Measurements from ENCODE around the gene AMDHD1.

AMDHD1 gene

GRCh38 chr12:95943330-95943842, at the start of gene AMDHD1:
Gene AMDHD1, plus strand, starts transcription at chr12:95943331. Its CDS starts 68 bp downstream, at chr12:95943399.
- DNase-seq, result no peak

GRCh38 chr12:95896846-95897245, 46.3 kb upstream of the AMDHD1 start:
- DNase-seq, result no peak

- no peak for DNase-seq
These were observed 45.0 kb upstream of the AMDHD1 start for GRCh38 chr12:95898081-95898480.

GRCh38 chr12:95908573-95908972, 34.6 kb upstream of the AMDHD1 start:
- no peak for DNase-seq

- DNase-seq, result no peak
These were observed 33.3 kb upstream of the AMDHD1 start for GRCh38 chr12:95909871-95910270.

- no peak for DNase-seq
These were observed 24.7 kb upstream of the AMDHD1 start for GRCh38 chr12:95918194-95918993.

GRCh38 chr12:95919110-95919509, 24.0 kb upstream of the AMDHD1 start:
- no peak for DNase-seq

GRCh38 chr12:95922231-95922630, 20.9 kb upstream of the AMDHD1 start:
- no peak for DNase-seq

GRCh38 chr12:95940514-95940913, 2.6 kb upstream of the AMDHD1 start:
- no peak for DNase-seq

GRCh38 chr12:95942101-95942523, 1.0 kb upstream of the AMDHD1 start:
- no peak for DNase-seq

- no peak for DNase-seq
These were observed 404 bp upstream of the AMDHD1 start, which contains the start of gene CCDC38 for GRCh38 chr12:95942524-95943329. Gene CCDC38, minus strand, starts transcription at chr12:95942614. Its CDS starts 6,105 bp downstream, at chr12:95936509.

- DNase-seq, result no peak
These were observed 1.1 kb downstream of the AMDHD1 start for GRCh38 chr12:95944108-95944704.

- no peak for DNase-seq
These were observed 6.5 kb downstream of the AMDHD1 start for GRCh38 chr12:95949477-95950206.

GRCh38 chr12:95951515-95951914, 8.4 kb downstream of the AMDHD1 start:
- no peak for DNase-seq

GRCh38 chr12:95953000-95953399, 9.9 kb downstream of the AMDHD1 start:
- no peak for DNase-seq

- DNase-seq, result no peak
These were observed 12.5 kb downstream of the AMDHD1 start for GRCh38 chr12:95955549-95956159.

GRCh38 chr12:95956557-95957145, 13.5 kb downstream of the AMDHD1 start:
- DNase-seq, result peak; percentile 43 to 69

GRCh38 chr12:95959107-95959506, 16.0 kb downstream of the AMDHD1 start:
- DNase-seq, result no peak

- no peak for DNase-seq
These were observed 17.1 kb downstream of the AMDHD1 start for GRCh38 chr12:95960241-95960640.

- DNase-seq, result no peak
These were observed 19.1 kb downstream of the AMDHD1 start for GRCh38 chr12:95962222-95962621.

- DNase-seq, result no peak
These were observed 20.0 kb downstream of the AMDHD1 start for GRCh38 chr12:95963096-95963495.

Measured in cerebellar nuclear complex (tissue), 1 donor.